ENCODE data around the gene TVP23C.

Gene TVP23C

GRCh38 chr17:15453246-15453645 is 110.0 kb downstream of the TVP23C start:
- TF ChIP-seq CTCF (IDR thresholded peaks at IDR 0.05; ENCODE audit: control insufficient read depth, insufficient read depth, low read depth, low read length, missing control alignments), result no peak
- peak; percentile 34 for DNase-seq (ENCODE audit: low read depth)
- no peak overlapping the region for H3K4me3 ChIP-seq (ENCODE audit: control insufficient read depth, low read depth, low read length)

- DNase-seq (ENCODE audit: low read depth), result no peak
- no peak overlapping the region for H3K4me3 ChIP-seq (ENCODE audit: control insufficient read depth, low read depth, low read length)
- TF ChIP-seq CTCF (IDR thresholded peaks at IDR 0.05; ENCODE audit: control insufficient read depth, insufficient read depth, low read depth, low read length, missing control alignments), result no peak
Measured at GRCh38 chr17:15452746-15453145, 110.5 kb downstream of the TVP23C start.

Measured in AG09309 (cell line).